Measurements from ENCODE around the gene DENND4B. TPM values are rescaled to one million over a fixed set of nuclear protein-coding genes. Genes with fewer than 3 reads are reported as not detected.
A peak's percentile ranks its signal among the peaks of the same experiment; 100 is the strongest.

Gene DENND4B
- total and polyA plus RNA-seq, 8 donors = 41.3 to 106 (median 48.7) TPM

DNA sequence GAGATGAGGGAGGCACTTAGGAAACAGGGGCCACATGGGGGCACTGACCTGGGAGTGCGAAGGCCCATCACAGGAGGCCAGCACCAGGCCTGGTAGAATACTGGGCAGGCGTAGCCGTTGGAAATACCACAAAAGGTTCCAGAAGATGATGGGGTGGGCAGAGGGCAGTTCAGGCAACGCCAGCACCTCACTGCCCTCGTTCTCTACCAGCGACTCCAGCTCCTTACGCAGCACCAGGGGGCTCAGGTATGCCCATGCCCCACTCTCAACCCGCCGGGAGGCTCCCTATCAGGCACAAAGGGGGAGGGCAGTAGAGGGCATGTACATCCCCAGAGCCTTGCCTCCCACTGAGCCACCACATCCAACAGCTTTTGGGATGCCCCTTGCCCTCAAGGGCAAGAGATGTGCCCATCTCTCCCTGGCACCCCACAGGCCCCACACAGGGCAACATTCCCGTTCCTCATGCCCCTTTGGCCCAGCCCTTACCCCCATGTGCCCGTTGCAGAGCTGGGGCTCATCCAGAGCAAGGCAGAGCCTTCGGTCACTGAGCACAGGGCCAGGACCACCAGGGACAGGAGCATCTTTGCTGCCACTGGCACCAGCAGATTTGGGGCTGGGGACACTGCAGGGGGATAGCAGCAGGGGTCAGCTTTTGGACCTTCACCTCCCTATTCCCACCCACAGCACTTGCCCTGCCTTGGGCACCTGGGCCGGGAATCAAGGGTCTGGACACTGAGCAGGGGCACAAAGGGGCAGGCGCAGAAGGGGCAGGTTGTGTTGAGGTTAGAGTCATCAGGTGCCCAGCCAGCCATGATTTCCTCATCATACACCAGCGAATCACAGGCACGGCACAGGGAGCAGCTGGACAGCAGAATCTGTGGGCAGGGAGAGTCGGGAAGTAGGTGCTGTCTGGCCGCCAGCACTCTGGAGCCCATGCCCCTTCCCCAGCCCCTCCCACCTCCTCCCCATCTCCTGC is 14.1 kb downstream of the DENND4B start:
- TF ChIP-seq, protein P1, sequence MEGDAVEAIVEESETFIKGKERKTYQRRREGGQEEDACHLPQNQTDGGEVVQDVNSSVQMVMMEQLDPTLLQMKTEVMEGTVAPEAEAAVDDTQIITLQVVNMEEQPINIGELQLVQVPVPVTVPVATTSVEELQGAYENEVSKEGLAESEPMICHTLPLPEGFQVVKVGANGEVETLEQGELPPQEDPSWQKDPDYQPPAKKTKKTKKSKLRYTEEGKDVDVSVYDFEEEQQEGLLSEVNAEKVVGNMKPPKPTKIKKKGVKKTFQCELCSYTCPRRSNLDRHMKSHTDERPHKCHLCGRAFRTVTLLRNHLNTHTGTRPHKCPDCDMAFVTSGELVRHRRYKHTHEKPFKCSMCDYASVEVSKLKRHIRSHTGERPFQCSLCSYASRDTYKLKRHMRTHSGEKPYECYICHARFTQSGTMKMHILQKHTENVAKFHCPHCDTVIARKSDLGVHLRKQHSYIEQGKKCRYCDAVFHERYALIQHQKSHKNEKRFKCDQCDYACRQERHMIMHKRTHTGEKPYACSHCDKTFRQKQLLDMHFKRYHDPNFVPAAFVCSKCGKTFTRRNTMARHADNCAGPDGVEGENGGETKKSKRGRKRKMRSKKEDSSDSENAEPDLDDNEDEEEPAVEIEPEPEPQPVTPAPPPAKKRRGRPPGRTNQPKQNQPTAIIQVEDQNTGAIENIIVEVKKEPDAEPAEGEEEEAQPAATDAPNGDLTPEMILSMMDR (IDR thresholded peaks at IDR 0.05) = no peak
- intact Hi-C loops (cut with DNase I) = no loop called here
- Histone ChIP-seq H3K4me1 (peaks cover 0 to 7% of the 10 kb centered on the region in 2 donors), H3K27ac (no peak overlapping the region), H3K9me3 (no peaks in the 10 kb centered on the region), H3K4me3 (no peak overlapping the region), H3K36me3 (peaks cover 0 to 87% of the 10 kb centered on the region in 2 donors), H3K27me3 (no peaks in the 10 kb centered on the region)
- ATAC-seq = no peak
- peak in 1 of 4 donors; percentile 41 for DNase-seq

- no peaks in the 10 kb centered on the region for H3K27me3 ChIP-seq
- H3K4me3 ChIP-seq = no peak overlapping the region
- H3K27ac ChIP-seq = peak overlapping the region in 1 of 2 donors; percentile 48
- H3K9me3 ChIP-seq = no peaks in the 10 kb centered on the region
- peaks cover 0 to 65% of the 10 kb centered on the region in 2 donors for H3K36me3 ChIP-seq
- DNase-seq (peak in 1 of 4 donors; percentile 28), ATAC-seq (no peak)
- H3K4me1 ChIP-seq = peaks cover 0 to 7% of the 10 kb centered on the region in 2 donors
- TF ChIP-seq, protein P1 (IDR thresholded peaks at IDR 0.05) = no peak
- intact Hi-C loops (cut with DNase I) = no loop called here
These were observed 16.3 kb downstream of the DENND4B start for GRCh38 chr1:153929981-153930948.

- no peak for ATAC-seq
- intact Hi-C loops (cut with DNase I) = no loop called here
- Histone ChIP-seq H3K4me3 (no peak overlapping the region), H3K9me3 (no peaks in the 10 kb centered on the region), H3K27ac (peak overlapping the region in 1 of 2 donors; percentile 48), H3K27me3 (no peaks in the 10 kb centered on the region), H3K36me3 (peaks cover 0 to 57% of the 10 kb centered on the region in 2 donors), H3K4me1 (peaks cover 0 to 7% of the 10 kb centered on the region in 2 donors)
- DNase-seq = no peak
- TF ChIP-seq, protein P1 (IDR thresholded peaks at IDR 0.05) = no peak
These were observed 17.1 kb downstream of the DENND4B start for GRCh38 chr1:153929426-153929825.

- Histone ChIP-seq H3K36me3 (peaks cover 0 to 51% of the 10 kb centered on the region in 2 donors), H3K4me1 (peaks cover 0 to 12% of the 10 kb centered on the region in 2 donors), H3K4me3 (no peak overlapping the region), H3K27ac (peak overlapping the region in 1 of 2 donors; percentile 48), H3K27me3 (no peaks in the 10 kb centered on the region), H3K9me3 (no peaks in the 10 kb centered on the region)
- DNase-seq (no peak), ATAC-seq (no peak)
- TF ChIP-seq, protein P1 (IDR thresholded peaks at IDR 0.05) = no peak
- intact Hi-C loops (cut with DNase I) = no loop called here
These were observed 17.7 kb downstream of the DENND4B start for GRCh38 chr1:153928791-153929341.

Data from left lung (tissue), 10 donors.